HEK293 (cell line): ENCODE measurements around the gene ST8SIA5.

Experiments
- CTCF ChIA-PET: fragments of 350-600 bp; formaldehyde crosslinking; extraction: SDS; loops from one replicate; lab custom pipeline; 2021; ENCODE audit warnings: antibody characterized with exemption; lab: Yijun Ruan, JAX
- POLR2A ChIA-PET: fragments of 300-600 bp; formaldehyde crosslinking; extraction: SDS; loops from one replicate; lab custom pipeline; 2020; ENCODE audit warnings: antibody characterized with exemption, inconsistent platforms; lab: Yijun Ruan, JAX
- H3K27ac ChIP-seq: fragments of 200-500 bp; sonication (Bioruptor generic); 2 replicates; pipeline ENCODE4 v1.5.1; 2014; ENCODE audit warnings: low read depth, low read length, control low read depth, inconsistent platforms; ENCODE audit errors: extremely low read depth
- H3K36me3 ChIP-seq, 2 experiments: fragments of 200-500 bp in 1 of 2; sonication (Bioruptor generic) in 1 of 2; 1 replicate in 1 of 2; 2 replicates in 1 of 2; pipeline ENCODE4 v1.5.1; 2014 to 2017; ENCODE audit warnings: inconsistent platforms in 2 of 2, low read length in 2 of 2; ENCODE audit not compliant: control insufficient read depth in 2 of 2, insufficient read depth in 1 of 2
- H3K4me1 ChIP-seq: fragments of 200-500 bp; sonication (Bioruptor generic); 2 replicates; pipeline ENCODE4 v1.5.1; 2014; ENCODE audit warnings: mild to moderate bottlenecking, low read length, inconsistent platforms; ENCODE audit not compliant: control insufficient read depth, insufficient read depth
- H3K4me3 ChIP-seq: 2 replicates; pipeline ENCODE4 v1.5.1; 2011; ENCODE audit warnings: low read depth, mild to moderate bottlenecking, control low read depth, low read length, moderate library complexity
- H3K9me3 ChIP-seq: fragments of 200-500 bp; sonication (Bioruptor generic); 2 replicates; pipeline ENCODE4 v1.5.1; 2014; ENCODE audit warnings: low read depth, low read length, inconsistent platforms; ENCODE audit not compliant: control insufficient read depth, insufficient read depth
- AEBP2 ChIP-seq: fragments of 450-650 bp; formaldehyde crosslinking; IDR thresholded peaks from 2 replicates; pipeline ENCODE4 v1.5.1; 2016; ENCODE audit warnings: missing biosample characterization, missing genetic modification characterization, borderline replicate concordance
- GLI2 ChIP-seq: fragments of 450-650 bp; formaldehyde crosslinking; IDR thresholded peaks from 2 replicates; pipeline ENCODE4; 2017; ENCODE audit warnings: missing biosample characterization, missing genetic modification characterization, low read depth, borderline replicate concordance
- KLF16 ChIP-seq: fragments of 450-650 bp; formaldehyde crosslinking; IDR thresholded peaks from 2 replicates; pipeline ENCODE4 v1.5.1; 2017; ENCODE audit warnings: missing biosample characterization, missing genetic modification characterization
- KLF9 ChIP-seq: fragments of 450-650 bp; formaldehyde crosslinking; IDR thresholded peaks from 2 replicates; pipeline ENCODE4 v1.5.1; 2016; ENCODE audit warnings: missing biosample characterization, missing genetic modification characterization, low read depth
- MEIS1 ChIP-seq: sonication (generic); formaldehyde crosslinking; IDR thresholded peaks from 2 replicates; pipeline ENCODE4 v1.8.1; 2022; ENCODE audit warnings: missing genetic modification reagents, mild to moderate bottlenecking, borderline replicate concordance
- SP2 ChIP-seq: fragments of 450-650 bp; formaldehyde crosslinking; IDR thresholded peaks from 2 replicates; pipeline ENCODE4 v1.5.1; 2016; ENCODE audit warnings: missing biosample characterization, missing genetic modification characterization
- TCF7L2 ChIP-seq: IDR thresholded peaks from 2 replicates; pipeline ENCODE4 v1.6.1; 2011; ENCODE audit warnings: low read depth, mild to moderate bottlenecking, inconsistent platforms, low read length, moderate library complexity, borderline replicate concordance
- ZNF114 ChIP-seq: fragments of 450-650 bp; formaldehyde crosslinking; IDR thresholded peaks from 2 replicates; pipeline ENCODE4 v1.5.0; 2017; ENCODE audit warnings: missing biosample characterization, missing genetic modification characterization
- ZNF132 ChIP-seq: fragments of 450-650 bp; formaldehyde crosslinking; IDR thresholded peaks from 2 replicates; pipeline ENCODE4 v1.5.1; 2017; ENCODE audit warnings: missing biosample characterization, missing genetic modification characterization, borderline replicate concordance
- ZNF169 ChIP-seq: fragments of 450-650 bp; formaldehyde crosslinking; IDR thresholded peaks from 2 replicates; pipeline ENCODE4 v1.5.1; 2016; ENCODE audit warnings: missing biosample characterization, missing genetic modification characterization
- ZNF174 ChIP-seq: fragments of 450-650 bp; formaldehyde crosslinking; IDR thresholded peaks from 2 replicates; pipeline ENCODE4 v1.5.0; 2017; ENCODE audit warnings: missing biosample characterization, mild to moderate bottlenecking, missing genetic modification characterization
- ZNF18 ChIP-seq: fragments of 450-650 bp; formaldehyde crosslinking; IDR thresholded peaks from 2 replicates; pipeline ENCODE4 v1.5.1; 2016; ENCODE audit warnings: missing biosample characterization, missing genetic modification characterization
- ZNF266 ChIP-seq: fragments of 450-650 bp; formaldehyde crosslinking; IDR thresholded peaks from 2 replicates; pipeline ENCODE4 v1.5.1; 2016; ENCODE audit warnings: missing biosample characterization, missing genetic modification characterization, low read depth
- ZNF398 ChIP-seq: fragments of 450-650 bp; formaldehyde crosslinking; IDR thresholded peaks from 2 replicates; pipeline ENCODE4 v1.5.1; 2017; ENCODE audit warnings: missing biosample characterization, missing genetic modification characterization
- ZNF48 ChIP-seq: fragments of 450-650 bp; formaldehyde crosslinking; IDR thresholded peaks from 2 replicates; pipeline ENCODE4 v1.5.1; 2016; ENCODE audit warnings: missing biosample characterization, missing genetic modification characterization
- ZNF560 ChIP-seq: fragments of 450-650 bp; formaldehyde crosslinking; IDR thresholded peaks from 2 replicates; pipeline ENCODE4 v1.5.1; 2017; ENCODE audit warnings: missing biosample characterization, missing genetic modification characterization, borderline replicate concordance
- ZNF561 ChIP-seq: fragments of 450-650 bp; IDR thresholded peaks from 2 replicates; pipeline ENCODE4 v1.5.1; 2018; ENCODE audit warnings: missing biosample characterization, missing genetic modification characterization, borderline replicate concordance
- ZNF571 ChIP-seq: fragments of 450-650 bp; formaldehyde crosslinking; IDR thresholded peaks from 2 replicates; pipeline ENCODE4 v1.5.0; 2017; ENCODE audit warnings: missing biosample characterization, missing genetic modification characterization
- ZNF639 ChIP-seq: fragments of 450-650 bp; formaldehyde crosslinking; IDR thresholded peaks from 2 replicates; pipeline ENCODE4 v1.5.1; 2016; ENCODE audit warnings: missing biosample characterization, missing genetic modification characterization
- ZNF701 ChIP-seq: fragments of 450-650 bp; formaldehyde crosslinking; IDR thresholded peaks from 2 replicates; pipeline ENCODE4 v1.5.1; 2016; ENCODE audit warnings: missing biosample characterization, missing genetic modification characterization
- ZNF776 ChIP-seq: fragments of 450-650 bp; formaldehyde crosslinking; IDR thresholded peaks from 2 replicates; pipeline ENCODE4 v1.5.0; 2017; ENCODE audit warnings: missing biosample characterization, missing genetic modification characterization, borderline replicate concordance
- ZNF792 ChIP-seq: fragments of 450-650 bp; formaldehyde crosslinking; IDR thresholded peaks from 2 replicates; pipeline ENCODE4 v1.5.1; 2016; ENCODE audit warnings: missing biosample characterization, missing genetic modification characterization
- ZNF830 ChIP-seq: fragments of 450-650 bp; IDR thresholded peaks from 2 replicates; pipeline ENCODE4 v1.5.0; 2018; ENCODE audit warnings: missing biosample characterization, missing genetic modification characterization, low read depth, mild to moderate bottlenecking, moderate library complexity
- ZSCAN4 ChIP-seq: fragments of 450-650 bp; formaldehyde crosslinking; IDR thresholded peaks from 2 replicates; pipeline ENCODE4 v1.5.1; 2017; ENCODE audit warnings: missing biosample characterization, missing genetic modification characterization
- ZSCAN5A ChIP-seq: fragments of 450-650 bp; formaldehyde crosslinking; IDR thresholded peaks from 2 replicates; pipeline ENCODE4 v1.5.1; 2016; ENCODE audit warnings: missing biosample characterization, missing genetic modification characterization

Gene ST8SIA5

GRCh38 chr18:46706968-46707367, 49.9 kb downstream of the ST8SIA5 start:
- no peak overlapping the region for H3K27ac ChIP-seq
- no peaks in the 10 kb centered on the region for H3K4me1 ChIP-seq
- no peak overlapping the region for H3K4me3 ChIP-seq
- H3K36me3 ChIP-seq = no peaks in the 10 kb centered on the region
- TF ChIP-seq ZNF398 (tag by site-specific recombination) (no peak), ZNF792 (tag by site-specific recombination) (no peak), GLI2 (no peak), ZSCAN4 (tag by site-specific recombination) (no peak), ZNF701 (tag by site-specific recombination) (no peak), ZNF174 (no peak), TCF7L2 (no peak), KLF9 (no peak), ZNF114 (tag by site-specific recombination) (no peak), ZNF266 (tag by site-specific recombination) (no peak), ZNF776 (tag by site-specific recombination) (no peak), KLF16 (tag by site-specific recombination) (no peak), AEBP2 (no peak), ZNF560 (tag by site-specific recombination) (no peak)
- TF ChIP-seq, all 188 proteins: peak for 0
- CTCF ChIA-PET = interaction anchor here (0.6 kb wide), 1 partner anchor 438 kb away, joined by 4 read pairs; no protein-coding TSS in a partner anchor
- H3K9me3 ChIP-seq = no peaks in the 10 kb centered on the region
- POLR2A ChIA-PET = no interaction called here

- TF ChIP-seq ZNF18 (no peak), ZNF169 (tag by site-specific recombination) (no peak), ZNF132 (tag by site-specific recombination) (no peak), ZNF830 (tag by site-specific recombination) (no peak), ZNF639 (tag by site-specific recombination) (no peak), MEIS1 (CRISPR knock-in tag) (no peak), ZSCAN5A (no peak), ZNF561 (tag by site-specific recombination) (no peak), SP2 (no peak), ZNF571 (tag by site-specific recombination) (no peak), ZNF48 (tag by site-specific recombination) (no peak)
- no peak overlapping the region for H3K4me3 ChIP-seq
- H3K4me1 ChIP-seq = no peaks in the 10 kb centered on the region
- H3K36me3 ChIP-seq = no peaks in the 10 kb centered on the region
- no peak overlapping the region for H3K27ac ChIP-seq
- ChIA-PET POLR2A (no interaction called here), CTCF (no interaction called here)
- no peaks in the 10 kb centered on the region for H3K9me3 ChIP-seq
Observed at GRCh38 chr18:46705521-46705920, 51.3 kb downstream of the ST8SIA5 start.
